H9 (cell line): ENCODE results near the gene OMA1. TPM values are rescaled to one million over a fixed set of nuclear protein-coding genes. Genes with fewer than 3 reads are reported as not detected.

Experiments used
- DNase-seq: peaks from one replicate; pipeline ENCODE4 v3.0.0-alpha.2; 2017
- H2AFZ ChIP-seq: one replicate; pipeline ENCODE4 v1.6.1; 2013; ENCODE audit warnings: mild to moderate bottlenecking, low read length, control low read depth, moderate library complexity
- H2AK5ac ChIP-seq: 2 replicates; pipeline ENCODE4 v1.6.1; 2013; ENCODE audit warnings: low read length, control low read depth, mixed read lengths; ENCODE audit not compliant: insufficient read length
- H2BK120ac ChIP-seq: one replicate; pipeline ENCODE4 v1.6.1; 2013; ENCODE audit warnings: low read depth, mild to moderate bottlenecking, low read length, control low read depth, inconsistent platforms; ENCODE audit not compliant: poor library complexity, severe bottlenecking
- H2BK12ac ChIP-seq: 2 replicates; pipeline ENCODE4 v1.6.1; 2013; ENCODE audit warnings: low read length, control low read depth, mixed read lengths, low read depth; ENCODE audit not compliant: insufficient read length
- H2BK15ac ChIP-seq: 2 replicates; pipeline ENCODE4 v1.6.1; 2013; ENCODE audit warnings: low read depth, low read length, control low read depth
- H2BK20ac ChIP-seq: one replicate; pipeline ENCODE4 v1.6.1; 2013; ENCODE audit warnings: low read depth, mild to moderate bottlenecking, low read length, control low read depth, inconsistent platforms; ENCODE audit not compliant: poor library complexity, severe bottlenecking
- H2BK5ac ChIP-seq: 2 replicates; pipeline ENCODE4 v1.6.1; 2013; ENCODE audit warnings: low read length, control low read depth, mixed read lengths; ENCODE audit not compliant: insufficient read length
- H3K14ac ChIP-seq: 2 replicates; pipeline ENCODE4 v1.6.1; 2013; ENCODE audit warnings: low read length, control low read depth; ENCODE audit not compliant: insufficient read depth
- H3K18ac ChIP-seq: 2 replicates; pipeline ENCODE4 v1.6.1; 2013; ENCODE audit warnings: low read depth, mild to moderate bottlenecking, mixed read lengths, low read length, control low read depth; ENCODE audit not compliant: insufficient read length
- H3K23ac ChIP-seq: 2 replicates; pipeline ENCODE4 v1.6.1; 2013; ENCODE audit warnings: low read length, control low read depth, mixed read lengths, low read depth; ENCODE audit not compliant: insufficient read length
- H3K23me2 ChIP-seq: 2 replicates; pipeline ENCODE4 v1.6.1; 2013; ENCODE audit warnings: low read depth, mild to moderate bottlenecking, mixed read lengths, low read length, control low read depth; ENCODE audit not compliant: insufficient read length, poor library complexity, severe bottlenecking
- H3K27ac ChIP-seq: 2 replicates; pipeline ENCODE4 v1.5.1; 2013; ENCODE audit warnings: low read length, control low read depth, mixed read lengths, low read depth; ENCODE audit not compliant: insufficient read length
- H3K27me3 ChIP-seq: 2 replicates; pipeline ENCODE4 v1.6.1; 2013; ENCODE audit warnings: low read length, control low read depth, inconsistent platforms; ENCODE audit not compliant: insufficient read depth
- H3K4ac ChIP-seq: 2 replicates; pipeline ENCODE4 v1.6.1; 2013; ENCODE audit warnings: low read depth, mild to moderate bottlenecking, control low read depth, inconsistent platforms, low read length, moderate library complexity
- H3K4me1 ChIP-seq: 2 replicates; pipeline ENCODE4 v1.6.1; 2013; ENCODE audit warnings: low read length, control low read depth, inconsistent platforms; ENCODE audit not compliant: insufficient read depth
- H3K4me2 ChIP-seq: 2 replicates; pipeline ENCODE4 v1.6.1; 2013; ENCODE audit warnings: low read length, control low read depth, mixed read lengths; ENCODE audit not compliant: insufficient read length, insufficient read depth
- H3K56ac ChIP-seq: 2 replicates; pipeline ENCODE4 v1.6.1; 2013; ENCODE audit warnings: low read depth, mild to moderate bottlenecking, mixed read lengths, low read length, control low read depth; ENCODE audit not compliant: insufficient read length
- H3K79me1 ChIP-seq: 2 replicates; pipeline ENCODE4 v1.6.1; 2013; ENCODE audit warnings: low read depth, mild to moderate bottlenecking, moderate library complexity, low read length, control low read depth, inconsistent platforms; ENCODE audit not compliant: insufficient read depth, poor library complexity, severe bottlenecking
- H3K79me2 ChIP-seq: 2 replicates; pipeline ENCODE4 v1.6.1; 2013; ENCODE audit warnings: low read length, control low read depth, inconsistent platforms; ENCODE audit not compliant: insufficient read depth
- H3K9ac ChIP-seq: 2 replicates; pipeline ENCODE4 v1.6.1; 2013; ENCODE audit warnings: low read length, control low read depth, mixed read lengths; ENCODE audit not compliant: insufficient read length; ENCODE audit errors: extremely low read depth
- H3K9me3 ChIP-seq: one replicate; pipeline ENCODE4 v1.6.1; 2013; ENCODE audit warnings: low read depth, low read length, inconsistent platforms; ENCODE audit not compliant: control insufficient read depth
- H3T11ph ChIP-seq: one replicate; pipeline ENCODE4 v1.6.1; 2013; ENCODE audit warnings: mild to moderate bottlenecking, low read length, control low read depth, inconsistent platforms
- H4K20me1 ChIP-seq: one replicate; pipeline ENCODE4 v1.6.1; 2013; ENCODE audit not compliant: control insufficient read depth, insufficient read length, insufficient read depth
- H4K5ac ChIP-seq: 2 replicates; pipeline ENCODE4 v1.6.1; 2013; ENCODE audit warnings: low read depth, mild to moderate bottlenecking, mixed read lengths, low read length, control low read depth; ENCODE audit not compliant: insufficient read length
- H4K8ac ChIP-seq: replicated peaks from 2 replicates; pipeline ENCODE4 v1.6.1; 2013; ENCODE audit warnings: low read length, control low read depth, mixed read lengths, low read depth; ENCODE audit not compliant: insufficient read length
- H4K91ac ChIP-seq: 2 replicates; pipeline ENCODE4 v1.6.1; 2013; ENCODE audit warnings: low read depth, mild to moderate bottlenecking, moderate library complexity, mixed read lengths, low read length, control low read depth; ENCODE audit not compliant: insufficient read length
- H3K27ac Mint-ChIP-seq, 3 experiments: 2 replicates in 2 of 3; 3 replicates in 1 of 3; pipeline ENCODE4 v1.8.0; 2020 to 2021; ENCODE audit warnings: mixed read lengths in 3 of 3, mild to moderate bottlenecking in 1 of 3, moderate library complexity in 1 of 3
- H3K27me3 Mint-ChIP-seq: 2 replicates; pipeline ENCODE4 v1.8.0; 2021; ENCODE audit warnings: low read depth, mild to moderate bottlenecking, moderate library complexity, mixed read lengths
- H3K36me3 Mint-ChIP-seq, 3 experiments: 2 replicates in 2 of 3; 3 replicates in 1 of 3; pipeline ENCODE4 v1.8.0; 2020 to 2021; ENCODE audit warnings: low read depth in 3 of 3, mixed read lengths in 3 of 3; ENCODE audit not compliant: insufficient read depth in 1 of 3
- H3K4me1 Mint-ChIP-seq, 2 experiments: 2 replicates each; pipeline ENCODE4 v1.8.0; 2020; ENCODE audit warnings: mixed read lengths in 2 of 2
- H3K4me3 Mint-ChIP-seq, 2 experiments: 2 replicates in 1 of 2; 3 replicates in 1 of 2; pipeline ENCODE4 v1.8.0; 2020 to 2021; ENCODE audit warnings: mild to moderate bottlenecking in 2 of 2, mixed read lengths in 2 of 2, moderate library complexity in 1 of 2
- H3K9me3 Mint-ChIP-seq, 2 experiments: 2 replicates in 1 of 2; 3 replicates in 1 of 2; pipeline ENCODE4 v1.8.0; 2020; ENCODE audit warnings: mild to moderate bottlenecking in 2 of 2, mixed read lengths in 2 of 2, moderate library complexity in 1 of 2
- CTCF ChIP-seq: fragments of 200-600 bp; sonication (generic); conservative IDR thresholded peaks from 3 replicates; pipeline ENCODE4 v1.8.0; 2021; ENCODE audit warnings: antibody characterized with exemption, mild to moderate bottlenecking
- WGBS: extraction: QIAGEN DNeasy Blood & Tissue Kit; methylation state at CpG from one replicate; pipeline ENCODE4 v1.1.7; 2013; ENCODE audit warnings: missing lambda C conversion rate, low lambda C conversion rate, mixed read lengths; ENCODE audit not compliant: insufficient read length; ENCODE audit errors: extremely low coverage; 5-methylcytosine and 5-hydroxymethylcytosine counted together
- total RNA-seq: library from RNA; stranded (reverse); gene quantifications from 2 replicates; pipeline ENCODE4 v1.2.1, GENCODE V29; 2021

OMA1 gene
- total RNA-seq, 1 experiment from 2014 or later, result 12.9 TPM

DNA sequence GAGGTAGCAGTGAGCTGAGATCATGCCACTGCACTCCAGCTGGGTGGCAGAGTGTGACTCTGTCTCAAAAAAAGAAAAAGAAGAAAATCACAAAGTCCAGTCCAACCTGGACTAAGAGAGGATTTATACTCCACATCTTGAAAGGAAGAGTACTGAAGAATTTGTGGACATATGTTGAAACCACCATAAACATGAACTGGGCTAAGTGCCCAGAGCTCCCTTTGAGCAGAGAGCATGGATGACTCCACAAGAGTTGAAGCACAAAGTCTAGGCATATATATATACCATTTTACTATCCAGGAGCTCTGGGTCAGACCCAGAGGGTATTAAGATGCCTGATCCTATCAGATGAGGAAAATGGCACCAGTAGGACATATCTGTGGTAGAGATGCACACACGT lies 86.6 kb downstream of the OMA1 start:
- no peaks in the 10 kb centered on the region for H3K27me3 ChIP-seq
- no CpG with 5 or more reads among the region's 1 CpG for WGBS
- no peak overlapping the region for H4K8ac ChIP-seq
- no peaks in the 10 kb centered on the region for H3K79me2 ChIP-seq
- H3K9me3 ChIP-seq, result no peaks in the 10 kb centered on the region
- H3K23me2 ChIP-seq, result no peaks in the 10 kb centered on the region
- no peak overlapping the region for H3K18ac ChIP-seq
- H3K27ac ChIP-seq, result no peak overlapping the region
- no peak overlapping the region for H3K9ac ChIP-seq
- no peaks in the 10 kb centered on the region for H3K79me1 ChIP-seq
- H3K27me3 Mint-ChIP-seq, result no peaks in the 10 kb centered on the region
- H2BK15ac ChIP-seq, result no peak overlapping the region
- H3K27ac Mint-ChIP-seq, result no peak overlapping the region
- H3K4me1 Mint-ChIP-seq, result peaks cover under 1 to 1% of the 10 kb centered on the region in 2 experiments; a peak in 3 of 4 replicates
- H3K4me2 ChIP-seq, result no peak overlapping the region
- H2BK12ac ChIP-seq, result no peak overlapping the region
- DNase-seq, result no peak
- H3K14ac ChIP-seq, result no peak overlapping the region
- no peak overlapping the region for H3T11ph ChIP-seq
- TF ChIP-seq CTCF, result no peak
- H3K9me3 Mint-ChIP-seq, result no peaks in the 10 kb centered on the region
- H2AK5ac ChIP-seq, result no peak overlapping the region
- H2BK20ac ChIP-seq, result no peak overlapping the region
- no peak overlapping the region for H3K4me3 Mint-ChIP-seq
- H3K36me3 Mint-ChIP-seq, result no peaks in the 10 kb centered on the region
- H2BK120ac ChIP-seq, result no peak overlapping the region
- H3K56ac ChIP-seq, result no peak overlapping the region
- H4K5ac ChIP-seq, result no peak overlapping the region
- H2BK5ac ChIP-seq, result no peak overlapping the region
- H2AFZ ChIP-seq, result no peak overlapping the region
- H3K4ac ChIP-seq, result no peak overlapping the region
- no peaks in the 10 kb centered on the region for H4K20me1 ChIP-seq
- no peak overlapping the region for H4K91ac ChIP-seq
- no peaks in the 10 kb centered on the region for H3K4me1 ChIP-seq
- H3K23ac ChIP-seq, result no peak overlapping the region
